ENCODE results near the gene APOB.

GRCh38 chr2:21035974-21036707, 7.7 kb downstream of the APOB start:
- TF ChIP-seq CTCF (IDR thresholded peaks at IDR 0.05) (no peak), POLR2A (IDR thresholded peaks at IDR 0.05) (no peak)
